Measurements from ENCODE around the gene TNFRSF9. TPM values are rescaled to one million over a fixed set of nuclear protein-coding genes. Genes with fewer than 3 reads are reported as not detected.

Gene TNFRSF9
- polyA plus RNA-seq, 1 donor from 2014 or later = not detected

DNA sequence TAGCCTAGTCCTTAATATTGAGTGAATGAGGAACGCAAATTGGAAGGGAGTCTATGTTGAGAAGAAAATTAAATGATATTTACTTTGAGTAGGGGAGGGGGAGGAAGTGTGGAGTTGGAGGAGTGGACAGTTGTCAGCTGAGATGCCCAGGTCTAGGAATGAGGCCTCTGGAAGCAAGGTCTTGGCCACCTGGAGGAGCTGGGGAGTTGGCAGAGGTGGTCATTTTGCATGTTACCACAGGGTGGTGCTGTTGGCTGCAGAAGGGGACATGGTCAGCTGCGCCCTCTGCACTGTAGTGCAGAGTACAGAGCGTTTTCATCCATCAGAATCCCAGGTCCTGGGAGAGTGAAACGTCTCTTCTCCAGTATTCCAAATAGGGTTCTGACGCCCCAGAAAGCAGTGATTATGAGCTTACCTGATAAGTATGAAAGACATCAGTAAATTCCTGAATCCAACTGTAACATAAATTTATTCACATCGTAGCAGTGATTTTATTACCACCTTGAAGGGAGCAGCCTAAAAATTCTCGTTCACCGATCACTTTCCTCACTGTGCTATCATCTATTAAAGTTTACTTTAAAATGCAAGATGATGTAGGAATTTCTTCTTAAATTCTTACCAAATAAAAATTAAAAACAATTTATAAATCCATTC is 34.7 kb upstream of the TNFRSF9 start:
- peaks cover 8% of the 10 kb centered on the region for H3K36me3 ChIP-seq (ENCODE audit: insufficient read depth, low read length)

DNA sequence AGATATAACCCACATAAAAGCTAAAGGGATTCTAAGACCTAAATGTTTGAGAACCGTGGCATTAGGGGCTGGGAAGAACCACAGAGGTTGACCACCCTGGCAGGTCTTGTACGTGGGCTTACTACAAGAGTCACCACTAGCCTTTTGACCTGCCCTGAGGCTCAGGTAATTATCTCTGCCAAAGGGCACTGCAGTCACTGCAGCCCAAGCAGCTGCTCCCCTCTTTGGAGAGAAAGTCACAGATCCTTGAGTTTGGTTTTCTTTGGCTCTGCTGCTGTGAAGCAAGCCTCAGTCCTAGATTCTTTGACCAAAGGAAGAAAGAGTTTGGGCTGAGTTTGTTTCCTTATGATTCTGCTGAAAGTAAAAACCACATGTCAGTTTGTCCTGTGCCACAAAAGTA is 32.4 kb upstream of the TNFRSF9 start:
- H3K9me3 ChIP-seq (ENCODE audit: low read length) = no peaks in the 10 kb centered on the region
- H3K27me3 ChIP-seq (ENCODE audit: insufficient read depth, low read depth, low read length) = no peaks in the 10 kb centered on the region
- H3K79me2 ChIP-seq (replicated peaks; ENCODE audit: insufficient read depth, low read length) = no peaks in the 10 kb centered on the region
- H4K20me1 ChIP-seq (ENCODE audit: insufficient read depth) = no peaks in the 10 kb centered on the region
- H2AFZ ChIP-seq (ENCODE audit: low read depth, low read length) = no peak overlapping the region
- H3K4me2 ChIP-seq (ENCODE audit: low read length) = no peak overlapping the region
- H3K9ac ChIP-seq (ENCODE audit: low read length) = no peak overlapping the region
- no peak overlapping the region for H3K4me3 ChIP-seq (ENCODE audit: low read length)
- H3K9me2 ChIP-seq (ENCODE audit: insufficient read depth, low read length) = no peaks in the 10 kb centered on the region
- TF ChIP-seq TAF1 (IDR thresholded peaks at IDR 0.05; ENCODE audit: low read depth) (no peak), RAD21 (conservative IDR thresholded peaks at IDR 0.05) (no peak), SMC3 (conservative IDR thresholded peaks at IDR 0.05; ENCODE audit: poor library complexity) (no peak), EP300 (conservative IDR thresholded peaks at IDR 0.05; ENCODE audit: poor library complexity, severe bottlenecking) (no peak)
- TF ChIP-seq, protein P1, sequence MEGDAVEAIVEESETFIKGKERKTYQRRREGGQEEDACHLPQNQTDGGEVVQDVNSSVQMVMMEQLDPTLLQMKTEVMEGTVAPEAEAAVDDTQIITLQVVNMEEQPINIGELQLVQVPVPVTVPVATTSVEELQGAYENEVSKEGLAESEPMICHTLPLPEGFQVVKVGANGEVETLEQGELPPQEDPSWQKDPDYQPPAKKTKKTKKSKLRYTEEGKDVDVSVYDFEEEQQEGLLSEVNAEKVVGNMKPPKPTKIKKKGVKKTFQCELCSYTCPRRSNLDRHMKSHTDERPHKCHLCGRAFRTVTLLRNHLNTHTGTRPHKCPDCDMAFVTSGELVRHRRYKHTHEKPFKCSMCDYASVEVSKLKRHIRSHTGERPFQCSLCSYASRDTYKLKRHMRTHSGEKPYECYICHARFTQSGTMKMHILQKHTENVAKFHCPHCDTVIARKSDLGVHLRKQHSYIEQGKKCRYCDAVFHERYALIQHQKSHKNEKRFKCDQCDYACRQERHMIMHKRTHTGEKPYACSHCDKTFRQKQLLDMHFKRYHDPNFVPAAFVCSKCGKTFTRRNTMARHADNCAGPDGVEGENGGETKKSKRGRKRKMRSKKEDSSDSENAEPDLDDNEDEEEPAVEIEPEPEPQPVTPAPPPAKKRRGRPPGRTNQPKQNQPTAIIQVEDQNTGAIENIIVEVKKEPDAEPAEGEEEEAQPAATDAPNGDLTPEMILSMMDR (IDR thresholded peaks at IDR 0.05; ENCODE audit: poor library complexity, severe bottlenecking) = no peak
- TF ChIP-seq, protein P2, sequence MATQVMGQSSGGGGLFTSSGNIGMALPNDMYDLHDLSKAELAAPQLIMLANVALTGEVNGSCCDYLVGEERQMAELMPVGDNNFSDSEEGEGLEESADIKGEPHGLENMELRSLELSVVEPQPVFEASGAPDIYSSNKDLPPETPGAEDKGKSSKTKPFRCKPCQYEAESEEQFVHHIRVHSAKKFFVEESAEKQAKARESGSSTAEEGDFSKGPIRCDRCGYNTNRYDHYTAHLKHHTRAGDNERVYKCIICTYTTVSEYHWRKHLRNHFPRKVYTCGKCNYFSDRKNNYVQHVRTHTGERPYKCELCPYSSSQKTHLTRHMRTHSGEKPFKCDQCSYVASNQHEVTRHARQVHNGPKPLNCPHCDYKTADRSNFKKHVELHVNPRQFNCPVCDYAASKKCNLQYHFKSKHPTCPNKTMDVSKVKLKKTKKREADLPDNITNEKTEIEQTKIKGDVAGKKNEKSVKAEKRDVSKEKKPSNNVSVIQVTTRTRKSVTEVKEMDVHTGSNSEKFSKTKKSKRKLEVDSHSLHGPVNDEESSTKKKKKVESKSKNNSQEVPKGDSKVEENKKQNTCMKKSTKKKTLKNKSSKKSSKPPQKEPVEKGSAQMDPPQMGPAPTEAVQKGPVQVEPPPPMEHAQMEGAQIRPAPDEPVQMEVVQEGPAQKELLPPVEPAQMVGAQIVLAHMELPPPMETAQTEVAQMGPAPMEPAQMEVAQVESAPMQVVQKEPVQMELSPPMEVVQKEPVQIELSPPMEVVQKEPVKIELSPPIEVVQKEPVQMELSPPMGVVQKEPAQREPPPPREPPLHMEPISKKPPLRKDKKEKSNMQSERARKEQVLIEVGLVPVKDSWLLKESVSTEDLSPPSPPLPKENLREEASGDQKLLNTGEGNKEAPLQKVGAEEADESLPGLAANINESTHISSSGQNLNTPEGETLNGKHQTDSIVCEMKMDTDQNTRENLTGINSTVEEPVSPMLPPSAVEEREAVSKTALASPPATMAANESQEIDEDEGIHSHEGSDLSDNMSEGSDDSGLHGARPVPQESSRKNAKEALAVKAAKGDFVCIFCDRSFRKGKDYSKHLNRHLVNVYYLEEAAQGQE (IDR thresholded peaks at IDR 0.05; ENCODE audit: borderline replicate concordance) = no peak
- H3F3A ChIP-seq (ENCODE audit: insufficient read depth, low read length, poor library complexity, severe bottlenecking) = no peaks in the 10 kb centered on the region
- peaks cover 13% of the 10 kb centered on the region for H3K36me3 ChIP-seq (ENCODE audit: insufficient read depth, low read length)
- H3K27ac ChIP-seq (ENCODE audit: low read length) = no peak overlapping the region

More for the DNA sequence above, 34.7 kb upstream of the TNFRSF9 start:
- H3K27me3 ChIP-seq (ENCODE audit: insufficient read depth, low read depth, low read length) = no peaks in the 10 kb centered on the region
- no peaks in the 10 kb centered on the region for H3F3A ChIP-seq (ENCODE audit: insufficient read depth, low read length, poor library complexity, severe bottlenecking)
- H3K4me2 ChIP-seq (ENCODE audit: low read length) = no peak overlapping the region
- H3K79me2 ChIP-seq (replicated peaks; ENCODE audit: insufficient read depth, low read length) = no peaks in the 10 kb centered on the region
- no peak overlapping the region for H3K9ac ChIP-seq (ENCODE audit: low read length)
- no peaks in the 10 kb centered on the region for H4K20me1 ChIP-seq (ENCODE audit: insufficient read depth)
- no peak overlapping the region for H3K27ac ChIP-seq (ENCODE audit: low read length)
- no peaks in the 10 kb centered on the region for H3K9me3 ChIP-seq (ENCODE audit: low read length)
- TF ChIP-seq MXI1 (conservative IDR thresholded peaks at IDR 0.05; ENCODE audit: poor library complexity, severe bottlenecking) (no peak), POLR2AphosphoS5 (IDR thresholded peaks at IDR 0.05) (no peak), SMC3 (conservative IDR thresholded peaks at IDR 0.05; ENCODE audit: poor library complexity) (peak; percentile 81), EP300 (conservative IDR thresholded peaks at IDR 0.05; ENCODE audit: poor library complexity, severe bottlenecking) (no peak), EZH2 (IDR thresholded peaks at IDR 0.05; ENCODE audit: borderline replicate concordance, insufficient read depth, low read length, poor library complexity, severe bottlenecking) (no peak), TAF1 (IDR thresholded peaks at IDR 0.05; ENCODE audit: low read depth) (no peak), RAD21 (conservative IDR thresholded peaks at IDR 0.05) (peak; percentile 78)
- TF ChIP-seq, protein P1 (IDR thresholded peaks at IDR 0.05; ENCODE audit: poor library complexity, severe bottlenecking) = peak; percentile 91
- H3K9me2 ChIP-seq (ENCODE audit: insufficient read depth, low read length) = no peaks in the 10 kb centered on the region
- H3K4me3 ChIP-seq (ENCODE audit: low read length) = no peak overlapping the region
- no peak overlapping the region for H2AFZ ChIP-seq (ENCODE audit: low read depth, low read length)
